ENCODE results near the gene CEP135. TPM values are rescaled to one million over a fixed set of nuclear protein-coding genes. Genes with fewer than 3 reads are reported as not detected.

Gene CEP135
- total and polyA plus RNA-seq, 8 donors, result 0.76 to 18.1 (median 6.3) TPM

GRCh38 chr4:56008206-56008605 is 59.5 kb downstream of the CEP135 start:
- peaks cover 15 to 76% (median 62%) of the 10 kb centered on the region in 4 donors for H3K36me3 ChIP-seq
- TF ChIP-seq POLR2A (IDR thresholded peaks at IDR 0.05) (no peak), POLR2AphosphoS5 (IDR thresholded peaks at IDR 0.05) (no peak), CTCF (IDR thresholded peaks at IDR 0.05) (no peak), EP300 (IDR thresholded peaks at IDR 0.05) (no peak)
- H3K27me3 ChIP-seq, result no peaks in the 10 kb centered on the region
- H3K27ac ChIP-seq, result no peak overlapping the region
- no peak for DNase-seq
- H3K4me1 ChIP-seq, result no peaks in the 10 kb centered on the region
- intact Hi-C loops (cut with DNase I; ENCODE audit: low total_unique reads), result no loop called here
- no peaks in the 10 kb centered on the region for H3K9me3 ChIP-seq
- no peak overlapping the region for H3K4me3 ChIP-seq

- Histone ChIP-seq H3K27me3 (no peaks in the 10 kb centered on the region), H3K36me3 (peaks cover 19 to 82% (median 66%) of the 10 kb centered on the region in 4 donors), H3K9me3 (no peaks in the 10 kb centered on the region), H3K4me3 (no peak overlapping the region), H3K4me1 (no peaks in the 10 kb centered on the region), H3K27ac (no peak overlapping the region)
- DNase-seq, result no peak
- TF ChIP-seq EP300 (IDR thresholded peaks at IDR 0.05), result no peak
- TF ChIP-seq POLR2A (IDR thresholded peaks at IDR 0.05), result no peak
- no peak for TF ChIP-seq POLR2AphosphoS5 (IDR thresholded peaks at IDR 0.05)
- no peak for TF ChIP-seq CTCF (IDR thresholded peaks at IDR 0.05)
- intact Hi-C loops (cut with DNase I; ENCODE audit: low total_unique reads), result no loop called here
Observed at GRCh38 chr4:56026596-56026995, 77.9 kb downstream of the CEP135 start.

- TF ChIP-seq EP300 (IDR thresholded peaks at IDR 0.05) (no peak), CTCF (IDR thresholded peaks at IDR 0.05) (no peak), POLR2A (IDR thresholded peaks at IDR 0.05) (no peak), POLR2AphosphoS5 (IDR thresholded peaks at IDR 0.05) (no peak)
- 92 to 99% (median 97%) methylated on average over 3 of the region's 3 CpGs for WGBS, 5 donors
- no peak for DNase-seq
- Histone ChIP-seq H3K4me1 (no peaks in the 10 kb centered on the region), H3K27ac (no peak overlapping the region), H3K36me3 (peaks cover 14 to 68% (median 60%) of the 10 kb centered on the region in 4 donors), H3K4me3 (no peak overlapping the region), H3K27me3 (no peaks in the 10 kb centered on the region), H3K9me3 (no peaks in the 10 kb centered on the region)
- intact Hi-C loops (cut with DNase I; ENCODE audit: low total_unique reads), result no loop called here
Observed at GRCh38 chr4:56028165-56028564, 79.4 kb downstream of the CEP135 start.

GRCh38 chr4:56038487-56039162 is 89.9 kb downstream of the CEP135 start:
- H3K9me3 ChIP-seq, result no peaks in the 10 kb centered on the region
- no peak for TF ChIP-seq EP300 (IDR thresholded peaks at IDR 0.05)
- TF ChIP-seq POLR2AphosphoS5 (IDR thresholded peaks at IDR 0.05), result no peak
- TF ChIP-seq POLR2A (IDR thresholded peaks at IDR 0.05), result no peak
- no peak for TF ChIP-seq CTCF (IDR thresholded peaks at IDR 0.05)
- peaks cover 0 to 24% (median 0%) of the 10 kb centered on the region in 3 donors for H3K27me3 ChIP-seq
- H3K27ac ChIP-seq, result no peak overlapping the region
- no peaks in the 10 kb centered on the region for H3K36me3 ChIP-seq
- no peak overlapping the region for H3K4me3 ChIP-seq
- intact Hi-C loops (cut with DNase I; ENCODE audit: low total_unique reads), result no loop called here
- 61 to 73% (median 66%) methylated on average over 8 of the region's 8 CpGs for WGBS, 5 donors
- peak in 1 of 2 donors; percentile 30 for DNase-seq
- no peaks in the 10 kb centered on the region for H3K4me1 ChIP-seq
